Memory B cell (primary cell): Measurements from ENCODE around the gene HIP1.
"Not testable (repeated sequence)": the region's sequence is repeated elsewhere in the genome, so short reads cannot be mapped to it uniquely, and the experiment has no call there.

Source experiments
- ATAC-seq: fragments of 150-1000 bp; cut with Tn5 transposase; 2 replicates; pipeline ENCODE4 v1.10.0; 2021; ENCODE audit warnings: low read depth, mild to moderate bottlenecking, moderate library complexity
- DNase-seq, 2 donors: peaks; one replicate each; pipeline ENCODE4 v3.0.0; 2022; ENCODE audit warnings: low spot score in 2 of 2
- H3K27ac Mint-ChIP-seq: one replicate; pipeline ENCODE4 v1.8.0; 2022; ENCODE audit warnings: mild to moderate bottlenecking, moderate library complexity, mixed read lengths
- H3K27me3 Mint-ChIP-seq: one replicate; pipeline ENCODE4 v1.8.0; 2022; ENCODE audit warnings: mixed read lengths
- H3K36me3 Mint-ChIP-seq: one replicate; pipeline ENCODE4 v1.8.0; 2022; ENCODE audit warnings: mild to moderate bottlenecking, mixed read lengths
- H3K4me1 Mint-ChIP-seq: one replicate; pipeline ENCODE4 v1.8.0; 2022; ENCODE audit warnings: mixed read lengths
- H3K4me3 Mint-ChIP-seq: one replicate; pipeline ENCODE4 v1.8.0; 2022; ENCODE audit warnings: mild to moderate bottlenecking, moderate library complexity, mixed read lengths
- H3K9me3 Mint-ChIP-seq: one replicate; pipeline ENCODE4 v1.8.0; 2022; ENCODE audit warnings: mixed read lengths

HIP1 gene

GRCh38 chr7:75732764-75733630, 5.7 kb downstream of the HIP1 start:
- H3K36me3 Mint-ChIP-seq, result no peaks in the 10 kb centered on the region
- DNase-seq (no peak), ATAC-seq (no peak)
- H3K4me3 Mint-ChIP-seq, result no peak overlapping the region
- H3K9me3 Mint-ChIP-seq, result no peaks in the 10 kb centered on the region
- H3K27me3 Mint-ChIP-seq, result no peaks in the 10 kb centered on the region
- H3K4me1 Mint-ChIP-seq, result peaks cover 17% of the 10 kb centered on the region
- H3K27ac Mint-ChIP-seq, result no peak overlapping the region

- Mint-ChIP-seq H3K36me3 (no peaks in the 10 kb centered on the region), H3K9me3 (no peaks in the 10 kb centered on the region), H3K4me3 (no peak overlapping the region), H3K27ac (no peak overlapping the region), H3K4me1 (peaks cover 17% of the 10 kb centered on the region), H3K27me3 (no peaks in the 10 kb centered on the region)
- ATAC-seq (no peak), DNase-seq (no peak)
These were observed 6.7 kb downstream of the HIP1 start for GRCh38 chr7:75732016-75732521.

DNA sequence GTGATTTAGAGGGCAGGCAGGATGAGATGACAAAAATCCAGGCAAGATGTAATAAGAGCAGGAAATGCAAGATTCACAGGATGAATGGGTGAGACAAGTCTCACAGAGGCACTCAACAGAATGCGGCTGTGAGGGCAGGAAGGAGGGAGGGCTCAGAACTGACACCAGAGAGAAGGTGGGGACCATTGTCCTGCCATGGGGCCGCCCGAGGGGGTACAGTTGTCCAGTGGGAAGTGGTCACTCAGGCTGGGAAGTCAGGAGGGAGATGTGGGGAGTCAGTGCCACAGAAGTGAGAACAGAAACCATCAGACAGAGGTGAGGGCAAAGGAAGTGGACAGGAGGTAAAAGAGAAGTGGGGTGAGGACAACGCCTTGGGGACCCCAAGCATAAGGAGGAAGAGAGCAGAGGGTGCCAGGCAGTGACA, 8.9 kb downstream of the HIP1 start:
- Mint-ChIP-seq H3K27ac (no peak overlapping the region), H3K36me3 (no peaks in the 10 kb centered on the region), H3K4me3 (peak overlapping the region; percentile 50), H3K4me1 (peaks cover 22% of the 10 kb centered on the region), H3K27me3 (no peaks in the 10 kb centered on the region), H3K9me3 (no peaks in the 10 kb centered on the region)
- no peak for DNase-seq
- peak; percentile 68 for ATAC-seq

GRCh38 chr7:75727881-75728593, 10.7 kb downstream of the HIP1 start:
- ATAC-seq (no peak), DNase-seq (no peak)
- Mint-ChIP-seq H3K27me3 (no peaks in the 10 kb centered on the region), H3K27ac (no peak overlapping the region), H3K4me1 (peaks cover 19% of the 10 kb centered on the region), H3K36me3 (no peaks in the 10 kb centered on the region), H3K4me3 (no peak overlapping the region), H3K9me3 (no peaks in the 10 kb centered on the region)

GRCh38 chr7:75727351-75727750, 11.4 kb downstream of the HIP1 start:
- ATAC-seq, H3K36me3 Mint-ChIP-seq, H3K9me3 Mint-ChIP-seq, H3K4me3 Mint-ChIP-seq, H3K27ac Mint-ChIP-seq, H3K27me3 Mint-ChIP-seq, DNase-seq: not testable (repeated sequence)
- H3K4me1 Mint-ChIP-seq, result peaks cover 19% of the 10 kb centered on the region

DNA sequence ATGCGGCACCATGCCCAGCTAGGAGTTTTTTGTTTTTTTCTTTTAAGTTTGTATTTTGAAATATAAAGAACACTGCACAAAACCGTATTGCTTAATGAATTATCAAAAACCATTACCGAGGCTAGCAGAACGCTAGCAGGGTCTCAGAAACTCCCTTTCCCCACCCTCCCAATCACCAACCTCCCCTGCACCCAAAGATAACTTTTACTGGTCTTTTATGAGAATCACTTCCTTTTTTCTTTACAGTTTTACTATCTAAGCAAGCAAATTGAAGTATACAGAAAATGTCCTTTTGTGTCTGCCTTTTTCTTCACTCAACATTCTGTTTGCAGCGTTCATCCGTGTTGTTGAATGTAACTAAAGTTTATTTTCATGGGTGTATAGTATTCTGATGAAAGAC, 13.4 kb downstream of the HIP1 start:
- H3K9me3 Mint-ChIP-seq, result no peaks in the 10 kb centered on the region
- H3K27ac Mint-ChIP-seq, result no peak overlapping the region
- H3K27me3 Mint-ChIP-seq, result no peaks in the 10 kb centered on the region
- H3K4me3 Mint-ChIP-seq, result no peak overlapping the region
- DNase-seq, result no peak
- H3K4me1 Mint-ChIP-seq, result peaks cover 16% of the 10 kb centered on the region
- no peaks in the 10 kb centered on the region for H3K36me3 Mint-ChIP-seq
- ATAC-seq, result peak; percentile 68

- DNase-seq, result no peak
- H3K36me3 Mint-ChIP-seq, result no peaks in the 10 kb centered on the region
- ATAC-seq, result no peak
- no peaks in the 10 kb centered on the region for H3K9me3 Mint-ChIP-seq
- H3K4me1 Mint-ChIP-seq, result peaks cover 7% of the 10 kb centered on the region
- H3K4me3 Mint-ChIP-seq, result no peak overlapping the region
- no peaks in the 10 kb centered on the region for H3K27me3 Mint-ChIP-seq
- H3K27ac Mint-ChIP-seq, result no peak overlapping the region
These were observed 15.3 kb downstream of the HIP1 start for GRCh38 chr7:75723444-75723843.

DNA sequence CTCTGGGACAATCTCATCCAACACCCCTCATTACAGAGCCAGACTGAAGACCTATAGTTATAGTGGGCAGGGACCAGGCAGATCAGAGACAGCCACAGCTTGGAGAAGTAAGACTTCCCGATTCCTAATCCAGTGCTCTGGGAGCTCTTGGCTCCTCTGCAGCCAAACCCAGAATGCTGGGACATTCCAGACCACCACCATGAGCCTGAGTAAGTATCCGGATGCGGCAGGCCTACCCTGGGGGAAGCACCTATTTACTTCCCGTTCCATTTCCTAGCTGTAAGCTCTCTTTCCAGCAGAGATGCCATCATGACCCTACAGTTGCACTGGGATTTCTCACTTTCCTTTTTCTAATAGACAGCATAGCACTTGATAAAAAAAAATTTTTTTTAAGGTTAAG, 16.4 kb downstream of the HIP1 start:
- DNase-seq, result no peak
- Mint-ChIP-seq H3K27ac (no peak overlapping the region), H3K4me1 (peaks cover 5% of the 10 kb centered on the region), H3K4me3 (no peak overlapping the region), H3K27me3 (no peaks in the 10 kb centered on the region), H3K9me3 (no peaks in the 10 kb centered on the region), H3K36me3 (no peaks in the 10 kb centered on the region)
- no peak for ATAC-seq

DNA sequence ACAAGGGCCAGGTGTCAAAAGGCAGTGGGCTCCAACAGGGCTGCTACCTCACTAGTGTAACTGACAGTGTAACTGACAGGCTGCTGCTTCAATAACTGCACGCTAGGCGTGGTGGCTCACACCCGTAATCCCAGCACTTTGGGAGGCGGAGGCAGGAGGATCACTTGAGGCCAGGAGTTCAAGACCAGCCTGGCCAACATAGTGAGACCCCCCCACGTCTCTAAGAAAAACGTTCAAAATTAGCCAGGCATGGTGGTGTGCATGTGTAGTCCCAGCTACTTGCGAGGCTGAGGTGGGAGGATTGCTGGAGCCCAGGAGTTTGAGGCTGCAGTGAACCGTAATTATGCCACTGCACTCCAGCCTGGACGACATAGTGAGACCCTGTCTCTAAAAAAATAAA, 16.8 kb downstream of the HIP1 start:
- H3K27ac Mint-ChIP-seq, H3K4me3 Mint-ChIP-seq, H3K27me3 Mint-ChIP-seq, DNase-seq, H3K4me1 Mint-ChIP-seq, ATAC-seq, H3K36me3 Mint-ChIP-seq, H3K9me3 Mint-ChIP-seq: not testable (repeated sequence)

DNA sequence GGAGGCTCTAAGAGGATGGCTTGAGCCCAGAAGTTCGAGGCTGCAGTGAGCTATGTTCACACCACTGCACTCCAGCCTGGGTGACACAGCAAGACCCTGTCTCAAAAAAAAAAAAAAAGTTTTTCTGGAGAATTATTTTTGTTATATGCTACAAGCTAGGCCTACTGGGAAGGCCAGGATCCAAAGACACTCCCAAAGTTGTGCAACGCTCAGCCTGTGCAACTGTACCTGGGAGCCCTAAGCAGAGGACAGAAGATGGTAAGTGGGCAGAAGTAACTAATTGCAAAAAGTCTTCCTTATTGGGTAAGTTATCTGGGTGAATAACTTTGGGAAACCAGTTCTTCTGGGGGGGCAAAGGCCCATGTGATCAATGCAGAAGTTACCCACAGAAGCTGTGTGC, 17.3 kb downstream of the HIP1 start:
- Mint-ChIP-seq H3K27ac (no peak overlapping the region), H3K4me3 (no peak overlapping the region), H3K4me1 (peaks cover 5% of the 10 kb centered on the region), H3K27me3 (no peaks in the 10 kb centered on the region), H3K36me3 (peaks cover 2% of the 10 kb centered on the region), H3K9me3 (no peaks in the 10 kb centered on the region)
- DNase-seq (no peak), ATAC-seq (no peak)

DNA sequence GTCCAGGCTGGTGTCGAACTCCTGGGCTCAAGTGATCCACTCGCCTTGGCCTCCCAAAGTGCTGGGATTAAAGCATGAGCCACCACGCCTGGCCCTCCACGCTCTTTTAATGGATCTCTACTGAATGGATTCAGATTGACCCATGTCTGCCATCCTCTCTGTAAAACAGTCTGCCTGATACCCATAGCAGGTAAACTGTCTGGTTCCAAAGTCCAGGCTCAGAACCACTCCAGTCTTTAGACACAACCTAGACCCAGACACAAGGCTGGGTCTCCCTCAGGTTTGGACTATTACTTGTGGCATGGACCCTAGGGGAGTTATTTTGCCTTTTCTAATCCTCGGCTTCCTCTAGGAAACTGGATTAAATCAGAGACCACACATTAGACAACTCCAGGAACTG, 19.1 kb downstream of the HIP1 start:
- no peak overlapping the region for H3K27ac Mint-ChIP-seq
- no peaks in the 10 kb centered on the region for H3K27me3 Mint-ChIP-seq
- peaks cover 3% of the 10 kb centered on the region for H3K4me1 Mint-ChIP-seq
- no peak overlapping the region for H3K4me3 Mint-ChIP-seq
- peaks cover 2% of the 10 kb centered on the region for H3K9me3 Mint-ChIP-seq
- H3K36me3 Mint-ChIP-seq, result peaks cover 5% of the 10 kb centered on the region
- DNase-seq, result no peak
- ATAC-seq, result no peak

DNA sequence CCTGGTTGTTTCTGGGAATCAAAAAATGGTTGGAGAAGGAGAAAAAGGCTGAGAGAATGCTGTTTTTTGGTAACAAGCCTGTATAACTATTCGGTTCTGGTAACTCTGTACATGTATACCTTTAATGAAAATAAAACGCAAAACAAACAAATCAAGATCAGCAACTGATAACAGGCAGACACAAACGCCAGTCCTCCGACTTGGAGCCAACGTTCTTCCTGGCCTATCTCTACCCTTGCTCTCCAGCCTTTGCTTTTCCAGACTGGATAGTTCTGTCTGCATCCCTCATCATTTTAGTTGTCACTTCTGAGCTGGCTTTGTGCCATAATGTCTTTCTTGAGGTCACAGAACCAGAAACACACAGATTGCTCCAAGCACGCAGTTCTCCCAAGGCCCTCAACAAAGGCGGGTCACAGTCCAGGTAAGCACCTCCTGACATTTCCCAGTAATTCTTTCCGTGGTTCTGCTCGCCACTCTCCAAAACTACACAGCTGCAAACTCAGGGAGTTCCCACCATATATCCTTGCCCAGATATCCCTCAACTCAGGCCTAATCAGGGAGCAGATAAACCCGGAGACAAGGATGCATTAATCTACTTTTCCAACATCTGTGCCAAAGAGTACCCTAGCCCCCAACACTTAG, 20.2 kb downstream of the HIP1 start:
- ATAC-seq (no peak), DNase-seq (no peak)
- Mint-ChIP-seq H3K36me3 (peaks cover 5% of the 10 kb centered on the region), H3K4me1 (peaks cover 3% of the 10 kb centered on the region), H3K27me3 (no peaks in the 10 kb centered on the region), H3K9me3 (peaks cover 2% of the 10 kb centered on the region), H3K4me3 (no peak overlapping the region), H3K27ac (no peak overlapping the region)

GRCh38 chr7:75717746-75718145, 21.0 kb downstream of the HIP1 start:
- not testable (repeated sequence) for H3K9me3 Mint-ChIP-seq, DNase-seq, H3K36me3 Mint-ChIP-seq, H3K4me1 Mint-ChIP-seq, H3K27ac Mint-ChIP-seq, ATAC-seq, H3K4me3 Mint-ChIP-seq, H3K27me3 Mint-ChIP-seq

- Mint-ChIP-seq H3K27me3 (peaks cover 4% of the 10 kb centered on the region), H3K36me3 (peaks cover 8% of the 10 kb centered on the region), H3K4me3 (no peak overlapping the region), H3K9me3 (peaks cover 2% of the 10 kb centered on the region), H3K4me1 (peaks cover 8% of the 10 kb centered on the region), H3K27ac (no peak overlapping the region)
- DNase-seq (no peak), ATAC-seq (no peak)
These were observed 21.6 kb downstream of the HIP1 start for GRCh38 chr7:75716992-75717626.
